SU-DHL-6 (cell line): Measurements from ENCODE around the gene DNM2.

ENCODE experiments used
- CTCF ChIP-seq: fragments of 200-600 bp; sonication (generic); IDR thresholded peaks from one replicate; pipeline ENCODE4 v1.5.1; 2017; ENCODE audit warnings: antibody characterized with exemption, mild to moderate bottlenecking, low read length, moderate library complexity; ENCODE audit not compliant: insufficient read depth, poor library complexity, severe bottlenecking
- EZH2phosphoT487 ChIP-seq: fragments of 200-600 bp; sonication (generic), shearing (Covaris generic); conservative IDR thresholded peaks from 2 replicates; pipeline ENCODE4 v1.6.1; 2018; ENCODE audit warnings: mild to moderate bottlenecking, antibody characterized with exemption, low read length, moderate library complexity, mixed read lengths

- TF ChIP-seq CTCF (no peak), EZH2phosphoT487 (no peak)
These were observed 34.8 kb upstream of the DNM2 start for GRCh38 chr19:10683064-10683426.
